ENCODE data around the gene FNBP1. TPM values are rescaled to one million over a fixed set of nuclear protein-coding genes. Genes with fewer than 3 reads are reported as not detected.

FNBP1 gene
- total and polyA plus RNA-seq, 2 of the 8 experiments (the other 6 are each of a cell fraction or from before 2014, with no cell fraction given): 7.2 to 40.9 TPM

GRCh38 chr9:129850821-129851550, 192.0 kb downstream of the FNBP1 start:
- no peak overlapping the region for H2AK5ac ChIP-seq (ENCODE audit: low read depth, low read length)
- no peaks in the 10 kb centered on the region for H3K9me3 ChIP-seq (ENCODE audit: insufficient read depth in 2 of 2, low read depth in 1 of 2, low read length in 1 of 2)
- no peak overlapping the region for H3K18ac ChIP-seq (ENCODE audit: extremely low read depth, low read length)
- H3K79me2 ChIP-seq (ENCODE audit: control insufficient read depth in 1 of 2, insufficient read depth in 2 of 2, low read length in 2 of 2): no peaks in the 10 kb centered on the region
- CTCF ChIA-PET (ENCODE audit: partially characterized antibody): interaction anchor here (0.6 to 1.5 kb wide), 6 partner anchors 9 to 816 kb away, joined by 3 to 6 read pairs (median 3); no protein-coding TSS in a partner anchor
- H2BK12ac ChIP-seq (ENCODE audit: low read depth, low read length): no peak overlapping the region
- no peak overlapping the region for H3K4me2 ChIP-seq (ENCODE audit: insufficient read depth in 1 of 2, low read depth in 2 of 2, low read length in 2 of 2)
- DNase-seq (ENCODE audit: low read depth in 1 of 2, low spot score in 2 of 2) (no peak), FAIRE-seq (no peak)
- no peak overlapping the region for H2BK120ac ChIP-seq (replicated peaks; ENCODE audit: low read depth, low read length)
- H4K91ac ChIP-seq (replicated peaks; ENCODE audit: insufficient read length, low read length): no peak overlapping the region
- H3K23ac ChIP-seq (ENCODE audit: insufficient read length): no peak overlapping the region
- no peak overlapping the region for H3K4ac ChIP-seq (replicated peaks; ENCODE audit: insufficient read length, low read depth, low read length)
- no peak overlapping the region for H3K14ac ChIP-seq (ENCODE audit: insufficient read length)
- no peak overlapping the region for H3K27ac ChIP-seq (ENCODE audit: low read depth, low read length)
- no peak overlapping the region for H2BK20ac ChIP-seq (ENCODE audit: low read length)
- no peak overlapping the region for H4K8ac ChIP-seq (ENCODE audit: extremely low read depth, insufficient read depth, low read length)
- no peak overlapping the region for H3K4me3 ChIP-seq (ENCODE audit: extremely low read depth in 1 of 4, insufficient read depth in 2 of 4, low read depth in 3 of 4, low read length in 4 of 4)
- H3K9ac ChIP-seq (replicated peaks in 1 of 4; ENCODE audit: extremely low read depth in 1 of 4, low read depth in 3 of 4, low read length in 3 of 4): no peak overlapping the region
- H4K5ac ChIP-seq (ENCODE audit: insufficient read length, low read depth, low read length): no peak overlapping the region
- 93% methylated on average over 6 of the region's 6 CpGs; no CpG with 5 or more reads in 1 of the 2 experiments for WGBS, 2 experiments (ENCODE audit: extremely low coverage in 1 of 2, insufficient coverage in 1 of 2, insufficient read length in 1 of 2, insufficient replicate concordance in 2 of 2, low coverage in 1 of 2, low lambda C conversion rate in 2 of 2, missing lambda C conversion rate in 1 of 2)
- H2BK5ac ChIP-seq (ENCODE audit: low read depth, low read length): no peak overlapping the region
- no peaks in the 10 kb centered on the region for H3K4me1 ChIP-seq (replicated peaks in 1 of 4; ENCODE audit: control insufficient read depth in 3 of 4, insufficient read depth in 4 of 4, low read length in 3 of 4)
- H3K36me3 ChIP-seq (ENCODE audit: control insufficient read depth in 2 of 4, insufficient read depth in 4 of 4, low read length in 3 of 4): peaks cover 0 to 9% (median 1%) of the 10 kb centered on the region in 4 experiments; a peak in 2 of 8 replicates
- H3K23me2 ChIP-seq (ENCODE audit: low read depth, low read length): no peaks in the 10 kb centered on the region
- no peak overlapping the region for H2AFZ ChIP-seq (ENCODE audit: low read length)
- H3K56ac ChIP-seq (replicated peaks; ENCODE audit: insufficient read length, low read depth, low read length): no peak overlapping the region
- POLR2A ChIA-PET (ENCODE audit: partially characterized antibody): interaction anchor here (1.0 kb wide), 1 partner anchor 10 kb away, joined by 4 read pairs; no protein-coding TSS in a partner anchor
- no peaks in the 10 kb centered on the region for H3K27me3 ChIP-seq (replicated peaks in 1 of 4; ENCODE audit: control insufficient read depth in 3 of 4, extremely low read depth in 1 of 4, insufficient read depth in 3 of 4, low read length in 3 of 4)
- no peaks in the 10 kb centered on the region; the same call in 1 of the 2 replicates for H3K79me1 ChIP-seq (ENCODE audit: low read depth, low read length)
- peaks cover 2% of the 10 kb centered on the region in 2 experiments for H4K20me1 ChIP-seq (replicated peaks in 1 of 2; ENCODE audit: control insufficient read depth in 1 of 2, insufficient read depth in 2 of 2, low read length in 2 of 2)
- no peak overlapping the region for H2BK15ac ChIP-seq (ENCODE audit: low read length)
- TF ChIP-seq EZH2 (IDR thresholded peaks at IDR 0.05; ENCODE audit: low read depth, low read length, severe bottlenecking): no peak
- TF ChIP-seq ATF3 (IDR thresholded peaks at IDR 0.05; ENCODE audit: insufficient read depth, low read depth, low read length): no peak
- no peak for TF ChIP-seq POU5F1 (IDR thresholded peaks at IDR 0.05; ENCODE audit: low read depth, low read length)
- no peak for TF ChIP-seq ASH2L (IDR thresholded peaks at IDR 0.05; ENCODE audit: low read length)
- no peak for TF ChIP-seq NRF1 (IDR thresholded peaks at IDR 0.05; ENCODE audit: low read depth, low read length)
- no peak for TF ChIP-seq CREB1 (IDR thresholded peaks at IDR 0.05)
- TF ChIP-seq TEAD4 (IDR thresholded peaks at IDR 0.05; ENCODE audit: low read depth, low read length): no peak
- TF ChIP-seq TBP (IDR thresholded peaks at IDR 0.05; ENCODE audit: low read depth, low read length): no peak
- no peak for TF ChIP-seq GABPA (IDR thresholded peaks at IDR 0.05; ENCODE audit: borderline replicate concordance, insufficient read depth, low read length)
